H1 (cell line): ENCODE data around the gene PRLHR. TPM values are rescaled to one million over a fixed set of nuclear protein-coding genes. Genes with fewer than 3 reads are reported as not detected.

Experiments
- CTCF ChIA-PET: fragments of 300-600 bp; sonication (Branson Sonifier 250); formaldehyde crosslinking; loops from one replicate; lab custom pipeline; 2021; ENCODE audit not compliant: partially characterized antibody; lab: Charles Lee
- POLR2A ChIA-PET: fragments of 300-600 bp; sonication (Branson Sonifier 250); formaldehyde crosslinking; loops from one replicate; lab custom pipeline; 2021; ENCODE audit warnings: inconsistent platforms; ENCODE audit not compliant: partially characterized antibody; lab: Charles Lee
- DNase-seq, 2 experiments: peaks; one replicate each; pipeline versions ENCODE4 v3.0.0 to v3.0.0-alpha.2; 2010 to 2022; ENCODE audit warnings: low spot score in 2 of 2, low read depth in 1 of 2, mixed read lengths in 1 of 2
- FAIRE-seq: peaks from 2 replicates; lab custom pipeline; 2011; peaks lifted over from hg19 to GRCh38; lab: Jason Lieb, UNC
- H2AFZ ChIP-seq: 2 replicates; pipeline ENCODE4 v1.8.1; 2012; ENCODE audit warnings: low read length, inconsistent platforms
- H2AK5ac ChIP-seq: 2 replicates; pipeline ENCODE4 v1.6.1; 2013; ENCODE audit warnings: low read depth, low read length
- H2BK120ac ChIP-seq: replicated peaks from 2 replicates; pipeline ENCODE3; 2013; ENCODE audit warnings: low read depth, low read length, inconsistent platforms
- H2BK12ac ChIP-seq: 2 replicates; pipeline ENCODE4 v1.6.1; 2013; ENCODE audit warnings: low read depth, low read length
- H2BK15ac ChIP-seq: 2 replicates; pipeline ENCODE4 v1.6.1; 2013; ENCODE audit warnings: low read length
- H2BK20ac ChIP-seq: 2 replicates; pipeline ENCODE4 v1.6.1; 2013; ENCODE audit warnings: low read length
- H2BK5ac ChIP-seq: 2 replicates; pipeline ENCODE4 v1.6.1; 2013; ENCODE audit warnings: low read depth, low read length
- H3K14ac ChIP-seq: 2 replicates; pipeline ENCODE4 v1.6.1; 2013; ENCODE audit warnings: inconsistent platforms; ENCODE audit not compliant: insufficient read length
- H3K18ac ChIP-seq: 2 replicates; pipeline ENCODE4 v1.6.1; 2013; ENCODE audit warnings: low read length; ENCODE audit errors: extremely low read depth
- H3K23ac ChIP-seq: 2 replicates; pipeline ENCODE4 v1.6.1; 2013; ENCODE audit warnings: inconsistent platforms; ENCODE audit not compliant: insufficient read length
- H3K23me2 ChIP-seq: 2 replicates; pipeline ENCODE4 v1.6.1; 2013; ENCODE audit warnings: low read depth, low read length
- H3K27ac ChIP-seq: 2 replicates; pipeline ENCODE4 v1.6.1; 2011; ENCODE audit warnings: low read depth, low read length, inconsistent platforms
- H3K27me3 ChIP-seq, 4 experiments: replicated peaks in 1 of 4; 1 replicate in 1 of 4; 2 replicates in 3 of 4; pipeline versions ENCODE4 v1.6.1 to v1.8.1; 2011 to 2013; ENCODE audit warnings: low read length in 3 of 4, mild to moderate bottlenecking in 3 of 4, inconsistent platforms in 2 of 4, mixed read lengths in 2 of 4, moderate library complexity in 1 of 4; ENCODE audit not compliant: control insufficient read depth in 3 of 4, insufficient read depth in 3 of 4; ENCODE audit errors: extremely low read depth in 1 of 4
- H3K36me3 ChIP-seq, 4 experiments: 2 replicates each; pipeline versions ENCODE4 v1.6.1 to v1.8.1; 2011 to 2013; ENCODE audit warnings: mild to moderate bottlenecking in 4 of 4, low read length in 3 of 4, moderate library complexity in 2 of 4, control low read depth in 1 of 4, inconsistent platforms in 1 of 4; ENCODE audit not compliant: insufficient read depth in 4 of 4, control insufficient read depth in 2 of 4
- H3K4ac ChIP-seq: replicated peaks from 2 replicates; pipeline ENCODE3; 2013; ENCODE audit warnings: low read length, low read depth, mixed read lengths, inconsistent platforms; ENCODE audit not compliant: insufficient read length
- H3K4me1 ChIP-seq, 4 experiments: replicated peaks in 1 of 4; 1 replicate in 1 of 4; 2 replicates in 3 of 4; pipeline versions ENCODE4 v1.6.1 to v1.8.1; 2011 to 2013; ENCODE audit warnings: low read length in 3 of 4, inconsistent platforms in 2 of 4, mixed read lengths in 1 of 4; ENCODE audit not compliant: insufficient read depth in 4 of 4, control insufficient read depth in 3 of 4
- H3K4me2 ChIP-seq, 2 experiments: 2 replicates each; pipeline versions ENCODE4 v1.6.1 to v1.8.1; 2011 to 2013; ENCODE audit warnings: low read depth in 2 of 2, low read length in 2 of 2, control low read depth in 1 of 2, inconsistent platforms in 1 of 2, mild to moderate bottlenecking in 1 of 2; ENCODE audit not compliant: insufficient read depth in 1 of 2
- H3K4me3 ChIP-seq, 4 experiments: fragments of 200-600, 300-600 bp in 1 of 4; sonication (generic), shearing (Covaris generic), sonication (Bioruptor Twin) in 1 of 4; 2 replicates each; pipeline versions ENCODE4 v1.5.1 to v1.8.1; 2011 to 2016; ENCODE audit warnings: low read length in 4 of 4, low read depth in 3 of 4, control low read depth in 2 of 4, inconsistent platforms in 2 of 4, mild to moderate bottlenecking in 2 of 4, mixed read lengths in 1 of 4, moderate library complexity in 1 of 4; ENCODE audit not compliant: insufficient read depth in 2 of 4; ENCODE audit errors: extremely low read depth in 1 of 4
- H3K56ac ChIP-seq: replicated peaks from 2 replicates; pipeline ENCODE3; 2013; ENCODE audit warnings: low read depth, mild to moderate bottlenecking, mixed read lengths, low read length, inconsistent platforms; ENCODE audit not compliant: insufficient read length
- H3K79me1 ChIP-seq: 2 replicates; pipeline ENCODE4 v1.6.1; 2013; ENCODE audit warnings: low read depth, low read length, control low read depth
- H3K79me2 ChIP-seq, 2 experiments: 2 replicates each; pipeline versions ENCODE4 v1.6.1 to v1.8.1; 2012 to 2013; ENCODE audit warnings: low read length in 2 of 2, mild to moderate bottlenecking in 2 of 2, inconsistent platforms in 1 of 2; ENCODE audit not compliant: insufficient read depth in 2 of 2, control insufficient read depth in 1 of 2
- H3K9ac ChIP-seq, 4 experiments: replicated peaks in 1 of 4; 1 replicate in 1 of 4; 2 replicates in 3 of 4; pipeline versions ENCODE4 v1.6.1 to v1.8.1; 2011 to 2013; ENCODE audit warnings: low read depth in 3 of 4, low read length in 3 of 4, control low read depth in 2 of 4, mild to moderate bottlenecking in 2 of 4, moderate library complexity in 2 of 4, inconsistent platforms in 1 of 4; ENCODE audit errors: extremely low read depth in 1 of 4
- H3K9me3 ChIP-seq, 2 experiments: 2 replicates each; pipeline versions ENCODE4 v1.6.1 to v1.8.1; 2012 to 2013; ENCODE audit warnings: mild to moderate bottlenecking in 2 of 2, moderate library complexity in 2 of 2, control low read depth in 1 of 2, inconsistent platforms in 1 of 2, low read depth in 1 of 2, low read length in 1 of 2, mixed read lengths in 1 of 2; ENCODE audit not compliant: insufficient read depth in 2 of 2
- H4K20me1 ChIP-seq, 2 experiments: replicated peaks in 1 of 2; 2 replicates each; pipeline versions ENCODE3 to v1.8.1; 2011 to 2013; ENCODE audit warnings: inconsistent platforms in 2 of 2, low read length in 2 of 2, mild to moderate bottlenecking in 1 of 2; ENCODE audit not compliant: insufficient read depth in 2 of 2, control insufficient read depth in 1 of 2
- H4K5ac ChIP-seq: 2 replicates; pipeline ENCODE4 v1.6.1; 2013; ENCODE audit warnings: low read length, low read depth, mixed read lengths, inconsistent platforms; ENCODE audit not compliant: insufficient read length
- H4K8ac ChIP-seq: 2 replicates; pipeline ENCODE4 v1.8.0; 2013; ENCODE audit warnings: mild to moderate bottlenecking, moderate library complexity, low read length, inconsistent platforms; ENCODE audit not compliant: insufficient read depth; ENCODE audit errors: extremely low read depth
- H4K91ac ChIP-seq: replicated peaks from 2 replicates; pipeline ENCODE3; 2013; ENCODE audit warnings: low read length, mixed read lengths, inconsistent platforms; ENCODE audit not compliant: insufficient read length
- CBX8 ChIP-seq: fragments of 300-800, 300-1000 bp; sonication (generic); IDR thresholded peaks from 2 replicates; pipeline ENCODE4 v1.7.1; 2016; ENCODE audit warnings: low read depth, low read length, borderline replicate concordance
- KDM5A ChIP-seq: fragments of 200-600 bp; IDR thresholded peaks from 2 replicates; pipeline ENCODE4 v1.7.1; 2012; ENCODE audit warnings: mild to moderate bottlenecking, low read length, inconsistent platforms, mixed read lengths
- RAD21 ChIP-seq, 2 experiments: IDR thresholded peaks in 1 of 2; conservative IDR thresholded peaks in 1 of 2; 2 replicates each; pipeline ENCODE4 v1.6.1; 2011; ENCODE audit warnings: low read depth in 2 of 2, low read length in 2 of 2, improper control_type of control experiment in 1 of 2, inconsistent platforms in 1 of 2, mild to moderate bottlenecking in 1 of 2, moderate library complexity in 1 of 2
- RFX5 ChIP-seq: IDR thresholded peaks from 2 replicates; pipeline ENCODE4 v1.6.1; 2011; ENCODE audit warnings: low read depth, low read length, improper control_type of control experiment, borderline replicate concordance
- ZNF274 ChIP-seq: IDR thresholded peaks from 2 replicates; pipeline ENCODE4 v1.7.0; 2012; ENCODE audit warnings: low read length, borderline replicate concordance; ENCODE audit errors: extremely low read depth
- WGBS, 2 experiments: shearing (Covaris generic) in 1 of 2; methylation state at CpG; one replicate each; pipeline versions ENCODE4 v1.1.6 to v1.1.7; 2013 to 2015; ENCODE audit warnings: low lambda C conversion rate in 2 of 2, mixed read lengths in 2 of 2, inconsistent platforms in 1 of 2, low coverage in 1 of 2, missing lambda C conversion rate in 1 of 2; ENCODE audit not compliant: insufficient replicate concordance in 2 of 2, insufficient coverage in 1 of 2, insufficient read length in 1 of 2; ENCODE audit errors: extremely low coverage in 1 of 2, missing lambda C conversion rate in 1 of 2; 5-methylcytosine and 5-hydroxymethylcytosine counted together
- polyA plus RNA-seq, 7 experiments: library from polyadenylated mRNA; depleted of rRNA in 3 of 7; stranded (reverse) in 5 of 7; unstranded in 2 of 7; fragments of >200 nt in 5 of 7; fragments of 200-250 nt in 2 of 7; gene quantifications; 1 replicate in 5 of 7; 2 replicates in 1 of 7; 4 replicates in 1 of 7; pipeline versions ENCODE4 v1.2.1 to v1.2.3, GENCODE V29; 2011 to 2013; ENCODE audit warnings: missing spikeins in 2 of 7, mixed read lengths in 2 of 7
- total RNA-seq: library from RNA; stranded (reverse); fragmentation: NEBNext Ultra II Directional; extraction: Animal tissue kit (Norgen Biotek cat#: 25700); gene quantifications from 2 replicates; pipeline ENCODE4 v1.2.1, GENCODE V29; 2021
- TF ChIP-seq, protein P1 (sequence below): IDR thresholded peaks from 2 replicates; pipeline ENCODE4 v1.6.1; 2011; ENCODE audit warnings: low read depth, mild to moderate bottlenecking, low read length; ENCODE audit not compliant: insufficient read depth

PRLHR gene
- total and polyA plus RNA-seq, 2 of the 8 experiments (the other 6 are each of a cell fraction or from before 2014, with no cell fraction given), result not detected

DNA sequence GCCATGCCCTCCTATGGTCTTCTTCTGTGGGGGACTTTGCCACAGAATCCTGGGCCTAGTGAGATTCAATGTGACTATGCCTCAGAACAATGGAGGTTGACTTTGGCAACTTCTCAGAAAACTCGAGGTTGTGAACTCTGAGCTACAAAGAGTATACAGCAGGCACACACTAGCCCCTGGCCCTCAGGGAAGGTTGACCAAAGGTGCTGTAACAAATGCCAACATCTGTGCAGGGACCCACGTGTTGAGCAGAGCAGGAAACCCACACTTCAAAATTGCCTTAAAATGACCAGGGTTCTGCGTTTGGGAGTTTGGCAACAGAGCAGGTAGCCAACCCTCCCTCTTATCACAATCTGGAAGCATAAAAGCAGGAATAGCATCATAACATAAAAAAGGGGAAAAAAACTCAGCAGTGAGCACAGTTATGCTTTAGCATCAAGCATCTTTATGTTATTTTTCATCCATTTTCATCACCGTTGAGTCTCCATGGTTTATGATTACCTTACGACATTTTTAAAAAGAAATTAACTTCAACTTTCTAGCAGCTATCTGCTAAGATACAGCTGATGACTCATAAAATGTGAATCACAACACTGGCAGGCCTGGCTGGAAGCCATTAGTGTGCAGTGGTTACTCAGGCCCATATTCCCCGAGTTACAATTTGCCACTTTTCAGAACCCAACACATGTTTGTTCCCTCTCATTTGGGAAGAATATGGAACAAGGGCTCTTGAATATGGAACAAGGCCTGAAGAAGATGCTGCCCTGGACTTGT, 11.1 kb downstream of the PRLHR start:
- Histone ChIP-seq H2BK20ac (no peak overlapping the region), H2AK5ac (no peak overlapping the region), H3K18ac (no peak overlapping the region), H4K91ac (no peak overlapping the region), H3K4me2 (no peak overlapping the region), H2BK15ac (no peak overlapping the region), H3K23ac (no peak overlapping the region), H3K4me3 (no peak overlapping the region), H3K79me1 (no peaks in the 10 kb centered on the region), H3K56ac (no peak overlapping the region), H4K8ac (no peak overlapping the region), H2BK12ac (no peak overlapping the region), H3K79me2 (no peaks in the 10 kb centered on the region), H3K27me3 (no peaks in the 10 kb centered on the region; a peak in 1 of 7 replicates), H3K36me3 (no peaks in the 10 kb centered on the region), H2BK5ac (no peak overlapping the region), H3K4ac (no peak overlapping the region), H3K4me1 (no peaks in the 10 kb centered on the region), H3K27ac (no peak overlapping the region), H2BK120ac (no peak overlapping the region), H3K14ac (no peak overlapping the region), H4K20me1 (no peaks in the 10 kb centered on the region), H3K9me3 (no peaks in the 10 kb centered on the region), H2AFZ (no peak overlapping the region), H3K9ac (no peak overlapping the region), H4K5ac (no peak overlapping the region), H3K23me2 (no peaks in the 10 kb centered on the region)
- DNase-seq (no peak), FAIRE-seq (no peak)
- 88% methylated on average over 6 of the region's 6 CpGs; no CpG with 5 or more reads in 1 of the 2 experiments for WGBS, 2 experiments
- ChIA-PET CTCF (interaction anchor here (1.2 to 1.6 kb wide), 3 partner anchors 10 to 150 kb away, joined by 3 to 5 read pairs (median 4); no protein-coding TSS in a partner anchor), POLR2A (no interaction called here)
- TF ChIP-seq ZNF274 (no peak), RAD21 (IDR thresholded peaks at IDR 0.05 in 1 of 2, conservative IDR thresholded peaks at IDR 0.05 in 1 of 2; ENCODE audit: low read depth in 2 of 2, low read length in 2 of 2) (no peak), RFX5 (no peak), CBX8 (no peak), KDM5A (no peak)
- TF ChIP-seq, protein P1, sequence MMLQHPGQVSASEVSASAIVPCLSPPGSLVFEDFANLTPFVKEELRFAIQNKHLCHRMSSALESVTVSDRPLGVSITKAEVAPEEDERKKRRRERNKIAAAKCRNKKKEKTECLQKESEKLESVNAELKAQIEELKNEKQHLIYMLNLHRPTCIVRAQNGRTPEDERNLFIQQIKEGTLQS, result no peak
